DMS53 treated with DMSO at 0.1 percent for 48 hours (cell line): ENCODE results near the gene KCNT1.
"Not testable (repeated sequence)": the region's sequence is repeated elsewhere in the genome, so short reads cannot be mapped to it uniquely, and the experiment has no call there.

ENCODE experiments used
- DNase-seq: peaks from one replicate; lab custom pipeline; 2025; ENCODE audit not compliant: unreplicated experiment; lab: John Stamatoyannopoulos, UW

KCNT1 gene

GRCh38 chr9:135701959-135702721, at the start of gene KCNT1:
Gene KCNT1 (plus strand): TSS chr9:135702185. CDS start chr9:135702259, 74 bp downstream.
- DNase-seq: peak; percentile 15

GRCh38 chr9:135655317-135655716, 46.7 kb upstream of the KCNT1 start:
- no peak for DNase-seq

- no peak for DNase-seq
Measured at GRCh38 chr9:135657416-135657815, 44.6 kb upstream of the KCNT1 start.

GRCh38 chr9:135659252-135659651, 42.7 kb upstream of the KCNT1 start:
- DNase-seq: no peak

- DNase-seq: no peak
Measured at GRCh38 chr9:135660407-135660806, 41.6 kb upstream of the KCNT1 start.

GRCh38 chr9:135661816-135662560, 40.0 kb upstream of the KCNT1 start:
- no peak for DNase-seq

GRCh38 chr9:135662758-135663450, 39.1 kb upstream of the KCNT1 start, which contains the start of gene LCN9:
Gene LCN9 (plus strand): TSS chr9:135663309. CDS start chr9:135663322, 13 bp downstream.
- no peak for DNase-seq

GRCh38 chr9:135663451-135663770, 38.6 kb upstream of the KCNT1 start:
- no peak for DNase-seq

- no peak for DNase-seq
Measured at GRCh38 chr9:135663857-135664256, 38.1 kb upstream of the KCNT1 start.

GRCh38 chr9:135664266-135664665, 37.7 kb upstream of the KCNT1 start:
- no peak for DNase-seq

GRCh38 chr9:135664801-135665794, 36.9 kb upstream of the KCNT1 start:
- DNase-seq: no peak

- no peak for DNase-seq
Measured at GRCh38 chr9:135665795-135666189, 36.2 kb upstream of the KCNT1 start.

- DNase-seq: no peak
Measured at GRCh38 chr9:135666534-135667462, 35.2 kb upstream of the KCNT1 start.

- DNase-seq: no peak
Measured at GRCh38 chr9:135667463-135668001, 34.5 kb upstream of the KCNT1 start.

GRCh38 chr9:135669018-135669417, 33.0 kb upstream of the KCNT1 start:
- not testable (repeated sequence) for DNase-seq

GRCh38 chr9:135669616-135670285, 32.2 kb upstream of the KCNT1 start:
- no peak for DNase-seq

- DNase-seq: no peak
Measured at GRCh38 chr9:135670721-135671590, 31.0 kb upstream of the KCNT1 start.

GRCh38 chr9:135671591-135672041, 30.4 kb upstream of the KCNT1 start:
- no peak for DNase-seq
